Panc1 (cell line): ENCODE measurements around the gene ZNF12. TPM values are rescaled to one million over a fixed set of nuclear protein-coding genes. Genes with fewer than 3 reads are reported as not detected.

Experiments
- ATAC-seq: fragments of 200-7000 bp; cut with Tn5 transposase; 2 replicates; pipeline ENCODE4 v1.9.1; 2020; ENCODE audit warnings: mild to moderate bottlenecking, moderate library complexity
- BruUV-seq: library from RNA; stranded (reverse); fragments of 400-500 nt; replicated peaks from 2 replicates; lab custom pipeline; 2021; lab: Mats Ljungman, UMichigan
- CTCF ChIA-PET: fragments of 300-600 bp; sonication (Branson Sonifier 250); formaldehyde crosslinking; loops from one replicate; lab custom pipeline; 2022; ENCODE audit warnings: antibody characterized with exemption; lab: Charles Lee
- POLR2A ChIA-PET: fragments of 300-600 bp; sonication (Branson Sonifier 250); formaldehyde crosslinking; loops from one replicate; lab custom pipeline; 2022; ENCODE audit warnings: antibody characterized with exemption; lab: Charles Lee
- DNase-seq: peaks from one replicate; pipeline ENCODE4 v3.0.0-alpha.2; 2010; ENCODE audit warnings: low read depth, low spot score
- H3K27ac ChIP-seq: 2 replicates; pipeline ENCODE4 v1.5.1; 2011; ENCODE audit warnings: mild to moderate bottlenecking, low read length, inconsistent platforms
- H3K27me3 ChIP-seq: fragments of 200-500 bp; sonication (Bioruptor generic); 2 replicates; pipeline ENCODE4 v1.6.0; 2014; ENCODE audit warnings: low read length, inconsistent platforms; ENCODE audit not compliant: control insufficient read depth, insufficient read depth
- H3K36me3 ChIP-seq: fragments of 200-500 bp; sonication (Bioruptor generic); 2 replicates; pipeline ENCODE4 v1.5.1; 2014; ENCODE audit warnings: inconsistent platforms, mild to moderate bottlenecking, low read length, moderate library complexity; ENCODE audit not compliant: control insufficient read depth, insufficient read depth
- H3K4me1 ChIP-seq: 2 replicates; pipeline ENCODE4 v1.5.1; 2011; ENCODE audit warnings: inconsistent platforms, mild to moderate bottlenecking, low read length, moderate library complexity; ENCODE audit not compliant: control insufficient read depth, insufficient read depth
- H3K4me3 ChIP-seq, 2 experiments: 2 replicates each; pipeline ENCODE4 v1.5.1; 2011 to 2012; ENCODE audit warnings: low read depth in 2 of 2, low read length in 2 of 2, mild to moderate bottlenecking in 2 of 2, inconsistent platforms in 1 of 2, moderate library complexity in 1 of 2
- H3K9me3 ChIP-seq: fragments of 200-500 bp; sonication (Bioruptor generic); 2 replicates; pipeline ENCODE4 v1.5.1; 2014; ENCODE audit warnings: low read depth, mild to moderate bottlenecking, inconsistent platforms, low read length, moderate library complexity; ENCODE audit not compliant: control insufficient read depth, insufficient read depth
- CTCF ChIP-seq: fragments of 450-650 bp; IDR thresholded peaks from 2 replicates; pipeline ENCODE4 v1.5.1; 2017; ENCODE audit warnings: mild to moderate bottlenecking
- POLR2AphosphoS5 ChIP-seq: IDR thresholded peaks from 2 replicates; pipeline ENCODE4 v1.6.1; 2012; ENCODE audit warnings: mild to moderate bottlenecking, low read depth, low read length, moderate library complexity
- REST ChIP-seq, 2 experiments: IDR thresholded peaks; 2 replicates each; pipeline ENCODE4 v1.6.1; 2011 to 2012; ENCODE audit warnings: low read depth in 2 of 2, control low read depth in 1 of 2, low read length in 1 of 2, mild to moderate bottlenecking in 1 of 2, moderate library complexity in 1 of 2; ENCODE audit not compliant: insufficient read depth in 1 of 2
- SIN3A ChIP-seq: IDR thresholded peaks from 2 replicates; pipeline ENCODE4 v1.6.1; 2012; ENCODE audit warnings: low read depth, mild to moderate bottlenecking, low read length, moderate library complexity, borderline replicate concordance; ENCODE audit not compliant: insufficient read depth
- TCF7L2 ChIP-seq: IDR thresholded peaks from 2 replicates; pipeline ENCODE4 v1.6.1; 2011; ENCODE audit warnings: mild to moderate bottlenecking, low read depth, low read length, inconsistent platforms
- in situ Hi-C: cut with HindIII; loops from 2 replicates; pipeline ENCODE4 v1.10.0; 2016; ENCODE audit warnings: low sequenced_read_pairs, low pct_unique_long_range_greater_than_20kb
- intact Hi-C: fragments of 100-400 bp; cut with micrococcal nuclease; formaldehyde crosslinking; loops from one replicate; pipeline ENCODE4 v1.10.0; 2022; ENCODE audit not compliant: unreplicated experiment
- total RNA-seq: library from RNA; stranded (reverse); gene quantifications from one replicate; pipeline ENCODE4 v1.2.1, GENCODE V29; 2021; ENCODE audit not compliant: unreplicated experiment

The ZNF12 gene
- total RNA-seq, 1 experiment from 2014 or later, result 37.3 TPM

GRCh38 chr7:6644728-6645127 lies 62.0 kb downstream of the ZNF12 start:
- no peak for DNase-seq
- Histone ChIP-seq H3K4me1 (no peaks in the 10 kb centered on the region), H3K9me3 (no peaks in the 10 kb centered on the region; the same call in 1 of the 2 replicates), H3K27ac (no peak overlapping the region), H3K27me3 (no peaks in the 10 kb centered on the region), H3K4me3 (no peak overlapping the region), H3K36me3 (peaks cover 4% of the 10 kb centered on the region; the same call in 1 of the 2 replicates)
- no TSS peak for BruUV-seq
- CTCF ChIA-PET, result no interaction called here
- TF ChIP-seq CTCF (no peak), SIN3A (no peak), TCF7L2 (no peak), POLR2AphosphoS5 (no peak), REST (IDR thresholded peaks at IDR 0.05; ENCODE audit: insufficient read depth in 1 of 2, low read depth in 2 of 2, low read length in 1 of 2) (no peak)
- intact Hi-C loops, result no loop called here
- no peak for ATAC-seq
- POLR2A ChIA-PET, result no interaction called here
- in situ Hi-C loops, result no loop called here

- no peak for DNase-seq
- ChIA-PET CTCF (no interaction called here), POLR2A (no interaction called here)
- BruUV-seq, result no TSS peak
- in situ Hi-C loops, result no loop called here
- Histone ChIP-seq H3K36me3 (peaks cover 4% of the 10 kb centered on the region; the same call in 1 of the 2 replicates), H3K4me1 (no peaks in the 10 kb centered on the region), H3K4me3 (no peak overlapping the region), H3K27ac (no peak overlapping the region), H3K27me3 (no peaks in the 10 kb centered on the region), H3K9me3 (no peaks in the 10 kb centered on the region; the same call in 1 of the 2 replicates)
- no peak for ATAC-seq
- intact Hi-C loops, result no loop called here
- TF ChIP-seq TCF7L2 (no peak), POLR2AphosphoS5 (no peak), CTCF (no peak), REST (IDR thresholded peaks at IDR 0.05; ENCODE audit: insufficient read depth in 1 of 2, low read depth in 2 of 2, low read length in 1 of 2) (no peak), SIN3A (no peak)
Observed at GRCh38 chr7:6643915-6644625, 62.7 kb downstream of the ZNF12 start.
